Natural killer cell (primary cell): Measurements from ENCODE around the gene ALDH9A1. TPM values are rescaled to one million over a fixed set of nuclear protein-coding genes. Genes with fewer than 3 reads are reported as not detected.

Experiments used
- ATAC-seq, 3 donors: fragments of 150-1000 bp in 2 of 3; fragments of 200-7000 bp in 1 of 3; cut with Tn5 transposase; 1 replicate in 1 of 3; 2 replicates in 2 of 3; pipeline ENCODE4 v1.10.0; 2021; ENCODE audit warnings: mild to moderate bottlenecking in 2 of 3, moderate library complexity in 2 of 3
- DNase-seq, 2 donors: peaks; one replicate each; pipeline versions ENCODE4 v3.0.0 to v3.0.0-alpha.2; 2013 to 2021; ENCODE audit warnings: mixed read lengths in 1 of 2
- H3K27ac ChIP-seq: one replicate; pipeline ENCODE4 v1.5.1; 2013; ENCODE audit warnings: mild to moderate bottlenecking, low read length
- H3K27me3 ChIP-seq: one replicate; pipeline ENCODE4 v1.6.1; 2013; ENCODE audit warnings: low read length; ENCODE audit not compliant: control insufficient read depth, insufficient read depth
- H3K36me3 ChIP-seq: one replicate; pipeline ENCODE4 v1.6.1; 2013; ENCODE audit warnings: low read length; ENCODE audit not compliant: control insufficient read depth, insufficient read depth
- H3K4me1 ChIP-seq: one replicate; pipeline ENCODE4 v1.6.1; 2013; ENCODE audit warnings: low read length; ENCODE audit not compliant: control insufficient read depth, insufficient read depth
- H3K4me3 ChIP-seq: one replicate; pipeline ENCODE4 v1.5.1; 2013; ENCODE audit warnings: low read length
- H3K9me3 ChIP-seq: one replicate; pipeline ENCODE4 v1.6.1; 2013; ENCODE audit warnings: low read length; ENCODE audit not compliant: control insufficient read depth, insufficient read depth
- H3K27ac Mint-ChIP-seq, 2 donors: one replicate each; pipeline ENCODE4 v1.8.0; 2022; ENCODE audit warnings: mild to moderate bottlenecking in 2 of 2, mixed read lengths in 2 of 2, moderate library complexity in 1 of 2
- H3K27me3 Mint-ChIP-seq, 2 donors: one replicate each; pipeline ENCODE4 v1.8.0; 2022; ENCODE audit warnings: low read depth in 2 of 2, mixed read lengths in 2 of 2
- H3K36me3 Mint-ChIP-seq: one replicate; pipeline ENCODE4 v1.8.0; 2022; ENCODE audit warnings: mixed read lengths
- H3K4me1 Mint-ChIP-seq, 2 donors: one replicate each; pipeline ENCODE4 v1.8.0; 2022; ENCODE audit warnings: mixed read lengths in 2 of 2
- H3K4me3 Mint-ChIP-seq: one replicate; pipeline ENCODE4 v1.8.0; 2022; ENCODE audit warnings: mild to moderate bottlenecking, moderate library complexity, mixed read lengths
- H3K9me3 Mint-ChIP-seq, 2 donors: one replicate each; pipeline ENCODE4 v1.8.0; 2022; ENCODE audit warnings: mixed read lengths in 2 of 2
- CTCF ChIP-seq: fragments of 200-600 bp; IDR thresholded peaks from one replicate; pipeline ENCODE4 v1.8.0; 2022; ENCODE audit warnings: antibody characterized with exemption
- WGBS: methylation state at CpG from one replicate; pipeline ENCODE4 v1.1.7; 2013; ENCODE audit warnings: missing lambda C conversion rate; ENCODE audit not compliant: insufficient coverage; 5-methylcytosine and 5-hydroxymethylcytosine counted together
- intact Hi-C: fragments of 100-400 bp; cut with micrococcal nuclease; formaldehyde crosslinking; loops from one replicate; pipeline ENCODE4 v1.14.2; 2022
- total RNA-seq, 4 donors: library from RNA; stranded (reverse); fragments of 120-200 nt in 1 of 4; gene quantifications; one replicate each; pipeline versions ENCODE4 v1.2.3 to v1.2.4, GENCODE V29; 2013 to 2022

Gene ALDH9A1
- total RNA-seq, 3 donors from 2014 or later (not counting 1 experiment from before 2014, with no cell fraction given), result 38.0 to 57.1 (median 50.3) TPM

- TF ChIP-seq CTCF, result no peak
- Mint-ChIP-seq H3K36me3 (no peaks in the 10 kb centered on the region), H3K27ac (no peak overlapping the region), H3K4me1 (peaks cover 13 to 20% of the 10 kb centered on the region in 2 donors), H3K4me3 (no peak overlapping the region), H3K27me3 (no peaks in the 10 kb centered on the region), H3K9me3 (no peaks in the 10 kb centered on the region)
- ATAC-seq, result peak in 1 of 3 donors; percentile 54
- H3K27ac ChIP-seq, result no peak overlapping the region
- H3K9me3 ChIP-seq, result no peaks in the 10 kb centered on the region
- intact Hi-C loops, result no loop called here
- DNase-seq, result peak in 1 of 2 donors; percentile 34
- peaks cover under 1% of the 10 kb centered on the region for H3K36me3 ChIP-seq
- H3K27me3 ChIP-seq, result no peaks in the 10 kb centered on the region
- no peak overlapping the region for H3K4me3 ChIP-seq
- 81% methylated on average over 5 of the region's 8 CpGs for WGBS
- peaks cover 4% of the 10 kb centered on the region for H3K4me1 ChIP-seq
Measured at GRCh38 chr1:165645654-165646366, 52.6 kb downstream of the ALDH9A1 start.

- Histone ChIP-seq H3K9me3 (no peaks in the 10 kb centered on the region), H3K4me1 (peaks cover 4% of the 10 kb centered on the region), H3K27ac (no peak overlapping the region), H3K36me3 (no peaks in the 10 kb centered on the region), H3K27me3 (no peaks in the 10 kb centered on the region), H3K4me3 (no peak overlapping the region)
- Mint-ChIP-seq H3K27ac (no peak overlapping the region), H3K36me3 (no peaks in the 10 kb centered on the region), H3K9me3 (no peaks in the 10 kb centered on the region), H3K4me1 (peaks cover 13 to 22% of the 10 kb centered on the region in 2 donors), H3K27me3 (no peaks in the 10 kb centered on the region), H3K4me3 (no peak overlapping the region)
- WGBS, result no CpG with 5 or more reads among the region's 2 CpGs
- no peak for TF ChIP-seq CTCF
- no peak for DNase-seq
- no peak for ATAC-seq
- intact Hi-C loops, result no loop called here
Measured at GRCh38 chr1:165644064-165644735, 54.2 kb downstream of the ALDH9A1 start.

GRCh38 chr1:165641231-165641987, 57.0 kb downstream of the ALDH9A1 start:
- no peak for ATAC-seq
- Histone ChIP-seq H3K27me3 (no peaks in the 10 kb centered on the region), H3K9me3 (no peaks in the 10 kb centered on the region), H3K4me1 (peaks cover 4% of the 10 kb centered on the region), H3K4me3 (no peak overlapping the region), H3K36me3 (no peaks in the 10 kb centered on the region), H3K27ac (no peak overlapping the region)
- WGBS, result 92% methylated on average over 1 of the region's 2 CpGs
- Mint-ChIP-seq H3K27me3 (no peaks in the 10 kb centered on the region), H3K9me3 (no peaks in the 10 kb centered on the region), H3K27ac (no peak overlapping the region), H3K36me3 (no peaks in the 10 kb centered on the region), H3K4me3 (no peak overlapping the region), H3K4me1 (peaks cover 8 to 14% of the 10 kb centered on the region in 2 donors)
- intact Hi-C loops, result no loop called here
- DNase-seq, result no peak
- no peak for TF ChIP-seq CTCF
